Endothelial cell of umbilical vein (primary cell): ENCODE data around the gene LURAP1L. TPM values are rescaled to one million over a fixed set of nuclear protein-coding genes. Genes with fewer than 3 reads are reported as not detected.

ENCODE experiments used
- BruUV-seq: library from RNA; stranded (reverse); fragments of 400-500 nt; replicated peaks from 2 replicates; lab custom pipeline; 2021; lab: Mats Ljungman, UMichigan
- CTCF ChIA-PET: fragments of 300-600, 350-600 bp; sonication (Branson Sonifier 250); formaldehyde crosslinking; loops from one replicate; lab custom pipeline; 2021; ENCODE audit warnings: antibody characterized with exemption, inconsistent platforms; lab: Charles Lee
- POLR2A ChIA-PET: fragments of 300-600, 350-600 bp; sonication (Branson Sonifier 250); formaldehyde crosslinking; loops from one replicate; lab custom pipeline; 2021; ENCODE audit warnings: antibody characterized with exemption, inconsistent platforms; lab: Charles Lee
- DNase-seq: peaks from one replicate; pipeline ENCODE4 v3.0.0-alpha.2; 2011; ENCODE audit warnings: low read depth, low spot score
- FAIRE-seq: peaks from 2 replicates; lab custom pipeline; 2011; peaks lifted over from hg19 to GRCh38; lab: Jason Lieb, UNC
- H2AFZ ChIP-seq: 2 replicates; pipeline ENCODE4 v1.6.0; 2012; ENCODE audit warnings: low read depth, low read length, control low read depth, inconsistent platforms
- H3K27ac ChIP-seq: 2 replicates; pipeline ENCODE4 v1.5.1; 2011; ENCODE audit warnings: low read depth, mild to moderate bottlenecking, control low read depth, low read length, moderate library complexity; ENCODE audit not compliant: insufficient read depth
- H3K27me3 ChIP-seq, 2 experiments: 2 replicates each; pipeline versions ENCODE4 v1.6.0 to v1.6.1; 2011; ENCODE audit warnings: low read length in 2 of 2, mixed read lengths in 1 of 2; ENCODE audit not compliant: control insufficient read depth in 2 of 2, insufficient read depth in 2 of 2
- H3K36me3 ChIP-seq, 2 experiments: 2 replicates in 1 of 2; 3 replicates in 1 of 2; pipeline ENCODE4 v1.5.1; 2011; ENCODE audit warnings: low read length in 2 of 2, mild to moderate bottlenecking in 1 of 2, moderate library complexity in 1 of 2; ENCODE audit not compliant: control insufficient read depth in 2 of 2, insufficient read depth in 2 of 2; ENCODE audit errors: extremely low read depth in 1 of 2
- H3K4me1 ChIP-seq: 3 replicates; pipeline ENCODE4 v1.5.1; 2011; ENCODE audit warnings: mild to moderate bottlenecking, low read length; ENCODE audit not compliant: control insufficient read depth, insufficient read depth; ENCODE audit errors: extremely low read depth
- H3K4me2 ChIP-seq: 2 replicates; pipeline ENCODE4 v1.6.1; 2011; ENCODE audit warnings: low read length, control low read depth, mixed read lengths; ENCODE audit not compliant: insufficient read depth
- H3K4me3 ChIP-seq, 3 experiments: fragments of 200-600 bp in 1 of 3; sonication (generic), shearing (Covaris generic) in 1 of 3; replicated peaks in 1 of 3; 2 replicates each; pipeline ENCODE4 v1.5.1; 2011 to 2016; ENCODE audit warnings: control low read depth in 3 of 3, low read length in 3 of 3, mild to moderate bottlenecking in 2 of 3, inconsistent platforms in 1 of 3, low read depth in 1 of 3, moderate library complexity in 1 of 3; ENCODE audit not compliant: insufficient read depth in 1 of 3
- H3K79me2 ChIP-seq: 2 replicates; pipeline ENCODE4 v1.6.0; 2012; ENCODE audit warnings: low read length, inconsistent platforms; ENCODE audit not compliant: control insufficient read depth, insufficient read depth
- H3K9ac ChIP-seq: replicated peaks from 2 replicates; pipeline ENCODE3; 2011; ENCODE audit warnings: low read length, control low read depth; ENCODE audit not compliant: insufficient read depth; ENCODE audit errors: extremely low read depth
- H3K9me1 ChIP-seq: replicated peaks from 3 replicates; pipeline ENCODE4 v1.6.0; 2011; ENCODE audit warnings: mild to moderate bottlenecking, low read length; ENCODE audit not compliant: control insufficient read depth, insufficient read depth; ENCODE audit errors: extremely low read depth
- H3K9me3 ChIP-seq: replicated peaks from 2 replicates; pipeline ENCODE4 v1.5.1; 2012; ENCODE audit warnings: low read length, inconsistent platforms; ENCODE audit not compliant: control insufficient read depth, insufficient read depth
- H4K20me1 ChIP-seq: replicated peaks from 2 replicates; pipeline ENCODE3; 2011; ENCODE audit warnings: mild to moderate bottlenecking, low read length; ENCODE audit not compliant: control insufficient read depth, insufficient read depth; ENCODE audit errors: extremely low read depth
- CTCF ChIP-seq, 2 donors: IDR thresholded peaks; 1 replicate in 1 of 2; 2 replicates in 1 of 2; pipeline ENCODE4 v1.5.1; 2011; ENCODE audit warnings: low read length in 2 of 2, mild to moderate bottlenecking in 2 of 2, moderate library complexity in 2 of 2, control low read depth in 1 of 2, inconsistent platforms in 1 of 2, low read depth in 1 of 2; ENCODE audit not compliant: insufficient read depth in 1 of 2; ENCODE audit errors: extremely low read depth in 1 of 2
- EZH2 ChIP-seq: IDR thresholded peaks from 2 replicates; pipeline ENCODE4 v1.6.1; 2012; ENCODE audit warnings: borderline replicate concordance, low read depth, mild to moderate bottlenecking, moderate library complexity, low read length, inconsistent platforms; ENCODE audit not compliant: severe bottlenecking
- FOS ChIP-seq: IDR thresholded peaks from 2 replicates; pipeline ENCODE4 v1.6.1; 2011; ENCODE audit warnings: mild to moderate bottlenecking, low read length, moderate library complexity, borderline replicate concordance; ENCODE audit not compliant: insufficient read depth
- GATA2 ChIP-seq: IDR thresholded peaks from 2 replicates; pipeline ENCODE4 v1.7.0; 2011; ENCODE audit warnings: low read depth, mild to moderate bottlenecking, moderate library complexity, mixed read lengths, low read length; ENCODE audit not compliant: insufficient read length, insufficient read depth
- JUN ChIP-seq: IDR thresholded peaks from 2 replicates; pipeline ENCODE4 v1.6.1; 2011; ENCODE audit warnings: borderline replicate concordance, low read depth; ENCODE audit not compliant: insufficient read length, insufficient read depth
- MAX ChIP-seq: IDR thresholded peaks from 2 replicates; pipeline ENCODE4 v1.6.1; 2011; ENCODE audit not compliant: insufficient read depth, insufficient read length
- MYC ChIP-seq: IDR thresholded peaks from one replicate; pipeline ENCODE4 v1.6.1; 2011; ENCODE audit warnings: mild to moderate bottlenecking, low read depth, low read length
- POLR2A ChIP-seq: IDR thresholded peaks from 2 replicates; pipeline ENCODE4 v1.6.1; 2012; ENCODE audit warnings: low read depth, mild to moderate bottlenecking, control low read depth, low read length
- POLR2AphosphoS5 ChIP-seq: IDR thresholded peaks from 2 replicates; pipeline ENCODE4 v1.6.1; 2012; ENCODE audit warnings: low read depth, mild to moderate bottlenecking, control low read depth, low read length, moderate library complexity; ENCODE audit not compliant: insufficient read depth
- dilution Hi-C: fragments of 300-500 bp; cut with MboI; formaldehyde crosslinking; loops from one replicate; pipeline ENCODE4 v1.15.0; 2019; ENCODE audit warnings: low sequenced_read_pairs; ENCODE audit not compliant: extremely low pct_ligation_motif_present
- intact Hi-C: fragments of 100-400 bp; cut with micrococcal nuclease; formaldehyde crosslinking; loops from one replicate; pipeline ENCODE4 v1.10.0; 2022
- polyA plus RNA-seq, 4 experiments: library from polyadenylated mRNA; depleted of rRNA in 3 of 4; stranded (reverse) in 3 of 4; unstranded in 1 of 4; fragments of >200 nt; gene quantifications; 2 replicates each; pipeline versions ENCODE4 v1.2.1 to v1.2.3, GENCODE V29; 2011 to 2012; ENCODE audit warnings: missing spikeins in 1 of 4
- total RNA-seq: library from RNA; stranded (reverse); gene quantifications from 2 replicates; pipeline ENCODE4 v1.2.3, GENCODE V29; 2021

Gene LURAP1L
- total and polyA plus RNA-seq, 2 donors (not counting 3 experiments of a cell fraction or from before 2014, with no cell fraction given): 1.5 to 3.3 TPM

- dilution Hi-C loops: no loop called here
- ChIA-PET POLR2A (no interaction called here), CTCF (interaction anchor here (1.3 to 1.9 kb wide), 2 partner anchors 13 to 14 kb away, joined by 3 to 6 read pairs; no protein-coding TSS in a partner anchor)
- Histone ChIP-seq H4K20me1 (no peaks in the 10 kb centered on the region), H3K9me3 (no peaks in the 10 kb centered on the region), H3K4me1 (no peaks in the 10 kb centered on the region), H3K79me2 (no peaks in the 10 kb centered on the region), H3K4me2 (no peak overlapping the region), H3K27ac (no peak overlapping the region), H3K36me3 (no peaks in the 10 kb centered on the region), H2AFZ (no peak overlapping the region), H3K9ac (no peak overlapping the region), H3K9me1 (no peaks in the 10 kb centered on the region), H3K4me3 (no peak overlapping the region), H3K27me3 (no peaks in the 10 kb centered on the region)
- FAIRE-seq (no peak), DNase-seq (no peak)
- BruUV-seq: no TSS peak
- no peak for TF ChIP-seq MYC
- TF ChIP-seq POLR2A: no peak
- no peak for TF ChIP-seq MAX
- no peak for TF ChIP-seq FOS
- no peak for TF ChIP-seq POLR2AphosphoS5
- no peak for TF ChIP-seq JUN
- TF ChIP-seq GATA2: no peak
- TF ChIP-seq EZH2: no peak
- no peak for TF ChIP-seq CTCF (IDR thresholded peaks at IDR 0.05; ENCODE audit: extremely low read depth in 1 of 2, insufficient read depth in 1 of 2, low read depth in 1 of 2, low read length in 2 of 2)
- intact Hi-C loops: no loop called here
Observed at GRCh38 chr9:12838546-12838945, 63.7 kb downstream of the LURAP1L start.
